HCT116 (cell line): ENCODE measurements around the gene CBFA2T2. TPM values are rescaled to one million over a fixed set of nuclear protein-coding genes. Genes with fewer than 3 reads are reported as not detected.

Experiments
- ATAC-seq: fragments of 200-7000 bp; cut with Tn5 transposase; 2 replicates; pipeline ENCODE4 v1.9.1; 2020; ENCODE audit warnings: mild to moderate bottlenecking, moderate library complexity
- BruUV-seq: library from RNA; stranded (reverse); fragments of 400-500 nt; replicated peaks from 2 replicates; lab custom pipeline; 2021; lab: Mats Ljungman, UMichigan
- CTCF ChIA-PET: fragments of 300-600 bp; sonication (Branson Sonifier 250); formaldehyde crosslinking; loops from one replicate; lab custom pipeline; 2021; ENCODE audit warnings: antibody characterized with exemption; lab: Charles Lee
- POLR2A ChIA-PET: fragments of 300-600, 350-600 bp; sonication (Branson Sonifier 250); formaldehyde crosslinking; loops from one replicate; lab custom pipeline; 2021; ENCODE audit warnings: antibody characterized with exemption; lab: Charles Lee
- RAD21 ChIA-PET, 2 experiments: fragments of 300-600 bp; sonication (Branson Sonifier 250); formaldehyde crosslinking; loops; one replicate each; lab custom pipeline; 2023; ENCODE audit warnings: low total read pairs in 2 of 2; ENCODE audit not compliant: uncharacterized antibody in 2 of 2, unreplicated experiment in 2 of 2, low non-redundant PET in 1 of 2; lab: Charles Lee
- DNase-seq: peaks from one replicate; pipeline ENCODE4 v3.0.0-alpha.2; 2010; ENCODE audit warnings: low read depth, low spot score
- H2AFZ ChIP-seq: fragments of 200-600 bp; shearing (Covaris generic), sonication (generic); 2 replicates; pipeline ENCODE4 v1.6.1; 2017; ENCODE audit warnings: low read depth, mixed run types, mixed read lengths, antibody characterized with exemption, low read length; ENCODE audit not compliant: poor library complexity, severe bottlenecking
- H3K27ac ChIP-seq: 2 replicates; pipeline ENCODE4 v1.5.1; 2012; ENCODE audit warnings: low read depth, low read length
- H3K27me3 ChIP-seq: fragments of 200-600 bp; sonication (generic); 2 replicates; pipeline ENCODE4 v1.6.1; 2016; ENCODE audit warnings: mixed run types, low read length, mixed read lengths; ENCODE audit not compliant: insufficient read depth
- H3K36me3 ChIP-seq, 2 experiments: fragments of 200-500 bp in 1 of 2; fragments of 200-600 bp in 1 of 2; sonication (Bioruptor generic) in 1 of 2; sonication (generic) in 1 of 2; 2 replicates each; pipeline versions ENCODE4 v1.5.1 to v1.6.1; 2014 to 2016; ENCODE audit warnings: low read length in 2 of 2, inconsistent platforms in 1 of 2, mixed read lengths in 1 of 2, mixed run types in 1 of 2; ENCODE audit not compliant: insufficient read depth in 2 of 2, control insufficient read depth in 1 of 2
- H3K4me1 ChIP-seq, 2 experiments: fragments of 200-600 bp in 1 of 2; sonication (generic) in 1 of 2; 2 replicates each; pipeline versions ENCODE4 v1.5.1 to v1.6.1; 2012 to 2017; ENCODE audit warnings: low read length in 2 of 2, inconsistent platforms in 1 of 2, mild to moderate bottlenecking in 1 of 2, mixed read lengths in 1 of 2, mixed run types in 1 of 2, moderate library complexity in 1 of 2; ENCODE audit not compliant: insufficient read depth in 2 of 2, control insufficient read depth in 1 of 2
- H3K4me2 ChIP-seq: fragments of 200-600 bp; sonication (generic); 2 replicates; pipeline ENCODE4 v1.6.1; 2017; ENCODE audit warnings: mixed run types, low read length, mixed read lengths
- H3K4me3 ChIP-seq, 2 experiments: fragments of 200-600 bp in 1 of 2; sonication (generic) in 1 of 2; replicated peaks in 1 of 2; 2 replicates each; pipeline ENCODE4 v1.5.1; 2011 to 2016; ENCODE audit warnings: low read length in 2 of 2, control low read depth in 1 of 2, low read depth in 1 of 2, mild to moderate bottlenecking in 1 of 2, mixed read lengths in 1 of 2, mixed run types in 1 of 2
- H3K79me2 ChIP-seq: fragments of 200-600 bp; sonication (generic); 2 replicates; pipeline ENCODE4 v1.6.1; 2017; ENCODE audit warnings: mild to moderate bottlenecking, mixed run types, low read length, moderate library complexity, mixed read lengths; ENCODE audit not compliant: insufficient read depth
- H3K9ac ChIP-seq: fragments of 200-600 bp; sonication (generic); 2 replicates; pipeline ENCODE4 v1.6.1; 2016; ENCODE audit warnings: low read length, mixed read lengths
- H3K9me2 ChIP-seq: fragments of 200-600 bp; sonication (generic), shearing (Covaris generic); 2 replicates; pipeline ENCODE4 v1.6.1; 2017; ENCODE audit warnings: mixed run types, mild to moderate bottlenecking, moderate library complexity; ENCODE audit not compliant: insufficient read depth
- H3K9me3 ChIP-seq, 2 experiments: fragments of 200-500 bp in 1 of 2; fragments of 200-600 bp in 1 of 2; sonication (Bioruptor generic) in 1 of 2; sonication (generic) in 1 of 2; 2 replicates each; pipeline ENCODE4 v1.6.1; 2014 to 2017; ENCODE audit warnings: low read length in 2 of 2, mixed read lengths in 2 of 2, inconsistent platforms in 1 of 2, low read depth in 1 of 2, mild to moderate bottlenecking in 1 of 2, mixed run types in 1 of 2, moderate library complexity in 1 of 2; ENCODE audit not compliant: control insufficient read depth in 1 of 2, insufficient read depth in 1 of 2
- H4K20me1 ChIP-seq: fragments of 200-600 bp; sonication (generic), shearing (Covaris generic); 2 replicates; pipeline ENCODE4 v1.6.1; 2017; ENCODE audit warnings: mixed run types, mild to moderate bottlenecking, moderate library complexity; ENCODE audit not compliant: insufficient read depth
- CBX3 ChIP-seq: IDR thresholded peaks from 2 replicates; pipeline ENCODE4 v1.6.1; 2012; ENCODE audit warnings: low read depth
- CEBPB ChIP-seq: IDR thresholded peaks from 2 replicates; pipeline ENCODE4 v1.6.1; 2012; ENCODE audit warnings: low read depth
- EGR1 ChIP-seq: IDR thresholded peaks from 2 replicates; pipeline ENCODE4 v1.6.1; 2012; ENCODE audit warnings: low read depth
- ELF1 ChIP-seq: IDR thresholded peaks from 2 replicates; pipeline ENCODE4 v1.6.1; 2012; ENCODE audit warnings: low read depth, borderline replicate concordance
- EZH2 ChIP-seq: fragments of 200-600 bp; sonication (generic); IDR thresholded peaks from 2 replicates; pipeline ENCODE4 v1.6.1; 2017; ENCODE audit warnings: antibody characterized with exemption, mixed run types
- EZH2phosphoT487 ChIP-seq: fragments of 200-600 bp; IDR thresholded peaks from 2 replicates; pipeline ENCODE4 v1.6.1; 2018; ENCODE audit warnings: antibody characterized with exemption, borderline replicate concordance
- FOSL1 ChIP-seq: IDR thresholded peaks from 2 replicates; pipeline ENCODE4 v1.6.1; 2012; ENCODE audit warnings: low read depth
- JUND ChIP-seq: IDR thresholded peaks from 2 replicates; pipeline ENCODE4 v1.6.1; 2012
- POLR2A ChIP-seq: IDR thresholded peaks from 2 replicates; pipeline ENCODE4 v1.7.0; 2011; ENCODE audit warnings: borderline replicate concordance; ENCODE audit not compliant: insufficient read depth, insufficient read length; ENCODE audit errors: extremely low read depth
- POLR2AphosphoS5 ChIP-seq: IDR thresholded peaks from 2 replicates; pipeline ENCODE4 v1.6.1; 2011; ENCODE audit warnings: mild to moderate bottlenecking, low read depth, low read length, moderate library complexity
- SP1 ChIP-seq: IDR thresholded peaks from 2 replicates; pipeline ENCODE4 v1.6.1; 2012; ENCODE audit warnings: low read depth
- TCF7L2 ChIP-seq: IDR thresholded peaks from 2 replicates; pipeline ENCODE4 v1.7.0; 2011; ENCODE audit warnings: borderline replicate concordance, inconsistent platforms; ENCODE audit not compliant: insufficient read depth, insufficient read length; ENCODE audit errors: extremely low read depth
- YY1 ChIP-seq: IDR thresholded peaks from 2 replicates; pipeline ENCODE4 v1.6.1; 2011; ENCODE audit warnings: low read length, low read depth, moderate library complexity, mild to moderate bottlenecking; ENCODE audit not compliant: insufficient replicate concordance; ENCODE audit errors: extremely low read depth
- ZFX ChIP-seq: fragments of 450-650 bp; IDR thresholded peaks from 2 replicates; pipeline ENCODE4 v1.6.1; 2017
- ZNF274 ChIP-seq: fragments of 200-500 bp; sonication (Bioruptor generic); IDR thresholded peaks from 2 replicates; pipeline ENCODE4 v1.6.1; 2014; ENCODE audit warnings: mild to moderate bottlenecking, low read depth, low read length, inconsistent platforms
- intact Hi-C: fragments of 100-400 bp; cut with micrococcal nuclease; formaldehyde crosslinking; loops from 2 replicates; pipeline ENCODE4 v1.10.0; 2022
- total RNA-seq: library from RNA; stranded (reverse); gene quantifications from one replicate; pipeline ENCODE4 v1.2.1, GENCODE V29; 2021; ENCODE audit not compliant: unreplicated experiment
- TF ChIP-seq, protein P1 (sequence below): IDR thresholded peaks from 2 replicates; pipeline ENCODE4 v1.6.1; 2011; ENCODE audit warnings: mild to moderate bottlenecking, low read length, moderate library complexity; ENCODE audit not compliant: insufficient replicate concordance; ENCODE audit errors: extremely low read depth
- TF ChIP-seq, protein P2 (sequence below): IDR thresholded peaks from 2 replicates; pipeline ENCODE4 v1.6.1; 2012
- TF ChIP-seq, protein P3 (sequence below): IDR thresholded peaks from 2 replicates; pipeline ENCODE4 v1.6.1; 2012
- TF ChIP-seq, protein P4 (sequence below), 3 experiments: fragments of 200-600 bp in 1 of 3; sonication (generic) in 1 of 3; IDR thresholded peaks in 2 of 3; conservative IDR thresholded peaks in 1 of 3; 2 replicates each; pipeline ENCODE4 v1.5.1; 2012 to 2017; ENCODE audit warnings: low read depth in 2 of 3, low read length in 2 of 3, antibody characterized with exemption in 1 of 3, borderline replicate concordance in 1 of 3, control low read depth in 1 of 3, mild to moderate bottlenecking in 1 of 3, mixed read lengths in 1 of 3, mixed run types in 1 of 3, moderate library complexity in 1 of 3; ENCODE audit not compliant: insufficient read depth in 1 of 3
- TF ChIP-seq, protein P5 (sequence below): IDR thresholded peaks from 2 replicates; pipeline ENCODE4 v1.6.1; 2012; ENCODE audit warnings: low read depth

Gene CBFA2T2
- total RNA-seq, 1 experiment from 2014 or later, result 8.0 TPM

DNA sequence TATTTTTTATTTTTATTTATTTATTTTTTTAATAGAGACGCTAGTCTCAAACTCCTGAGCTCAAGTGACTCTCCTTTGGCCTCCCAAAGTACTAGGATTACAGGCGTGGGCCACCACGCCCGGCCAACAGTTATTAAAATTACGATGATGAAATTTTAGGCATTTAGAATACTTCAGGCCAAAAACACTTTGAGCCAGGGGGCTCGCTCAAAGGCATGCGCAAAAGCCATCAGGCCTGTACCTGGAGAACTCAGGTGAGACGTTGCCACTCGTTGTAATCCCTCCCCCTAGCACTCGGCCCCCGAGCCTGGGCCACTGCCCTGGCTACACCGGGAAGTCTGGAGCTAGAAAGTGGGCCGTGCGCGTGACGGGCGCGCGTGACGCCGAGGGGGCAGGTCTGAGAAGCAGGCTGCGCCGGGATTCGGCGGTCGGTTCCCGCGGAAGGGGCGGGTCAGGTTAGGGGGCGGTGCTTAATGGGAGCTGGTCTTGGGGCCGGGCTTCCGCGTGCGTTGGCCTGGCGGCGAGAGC is 337 bp upstream of the CBFA2T2 start:
- Histone ChIP-seq H3K27ac (peak overlapping the region; percentile 58), H3K9me3 (no peaks in the 10 kb centered on the region), H3K4me3 (peak overlapping the region; percentile 48 to 63), H2AFZ (no peak overlapping the region), H4K20me1 (no peaks in the 10 kb centered on the region), H3K4me2 (peak overlapping the region; percentile 95), H3K9me2 (no peaks in the 10 kb centered on the region), H3K79me2 (peaks cover 12% of the 10 kb centered on the region), H3K36me3 (no peaks in the 10 kb centered on the region), H3K9ac (peak overlapping the region; percentile 79), H3K27me3 (no peaks in the 10 kb centered on the region), H3K4me1 (peaks cover 9 to 17% of the 10 kb centered on the region in 2 experiments)
- BruUV-seq, result TSS peak; percentile 97
- DNase-seq (peak; percentile 90), ATAC-seq (peak; percentile 95)
- CTCF ChIA-PET, result interaction anchor here (0.8 to 1.2 kb wide), 4 partner anchors 10 to 66 kb away, joined by 3 read pairs; no protein-coding TSS in a partner anchor
- RAD21 ChIA-PET, result no interaction called here
- POLR2A ChIA-PET, result interaction anchor here (0.6 to 1.5 kb wide), 7 partner anchors 10 to 231 kb away, joined by 3 to 12 read pairs (median 3); partner anchors contain the start of genes PXMP4 and SNTA1
- intact Hi-C loops, result no loop called here
- TF ChIP-seq, protein P1, sequence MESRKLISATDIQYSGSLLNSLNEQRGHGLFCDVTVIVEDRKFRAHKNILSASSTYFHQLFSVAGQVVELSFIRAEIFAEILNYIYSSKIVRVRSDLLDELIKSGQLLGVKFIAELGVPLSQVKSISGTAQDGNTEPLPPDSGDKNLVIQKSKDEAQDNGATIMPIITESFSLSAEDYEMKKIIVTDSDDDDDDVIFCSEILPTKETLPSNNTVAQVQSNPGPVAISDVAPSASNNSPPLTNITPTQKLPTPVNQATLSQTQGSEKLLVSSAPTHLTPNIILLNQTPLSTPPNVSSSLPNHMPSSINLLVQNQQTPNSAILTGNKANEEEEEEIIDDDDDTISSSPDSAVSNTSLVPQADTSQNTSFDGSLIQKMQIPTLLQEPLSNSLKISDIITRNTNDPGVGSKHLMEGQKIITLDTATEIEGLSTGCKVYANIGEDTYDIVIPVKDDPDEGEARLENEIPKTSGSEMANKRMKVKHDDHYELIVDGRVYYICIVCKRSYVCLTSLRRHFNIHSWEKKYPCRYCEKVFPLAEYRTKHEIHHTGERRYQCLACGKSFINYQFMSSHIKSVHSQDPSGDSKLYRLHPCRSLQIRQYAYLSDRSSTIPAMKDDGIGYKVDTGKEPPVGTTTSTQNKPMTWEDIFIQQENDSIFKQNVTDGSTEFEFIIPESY, result no peak
- TF ChIP-seq, protein P2, sequence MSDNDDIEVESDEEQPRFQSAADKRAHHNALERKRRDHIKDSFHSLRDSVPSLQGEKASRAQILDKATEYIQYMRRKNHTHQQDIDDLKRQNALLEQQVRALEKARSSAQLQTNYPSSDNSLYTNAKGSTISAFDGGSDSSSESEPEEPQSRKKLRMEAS, result peak; percentile 86
- no peak for TF ChIP-seq CBX3
- TF ChIP-seq ELF1, result peak; percentile 39; the same call in 1 of the 2 replicates
- TF ChIP-seq, protein P3, sequence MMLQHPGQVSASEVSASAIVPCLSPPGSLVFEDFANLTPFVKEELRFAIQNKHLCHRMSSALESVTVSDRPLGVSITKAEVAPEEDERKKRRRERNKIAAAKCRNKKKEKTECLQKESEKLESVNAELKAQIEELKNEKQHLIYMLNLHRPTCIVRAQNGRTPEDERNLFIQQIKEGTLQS, result no peak
- TF ChIP-seq ZFX, result no peak
- TF ChIP-seq POLR2AphosphoS5, result peak; percentile 95
- TF ChIP-seq, protein P4, sequence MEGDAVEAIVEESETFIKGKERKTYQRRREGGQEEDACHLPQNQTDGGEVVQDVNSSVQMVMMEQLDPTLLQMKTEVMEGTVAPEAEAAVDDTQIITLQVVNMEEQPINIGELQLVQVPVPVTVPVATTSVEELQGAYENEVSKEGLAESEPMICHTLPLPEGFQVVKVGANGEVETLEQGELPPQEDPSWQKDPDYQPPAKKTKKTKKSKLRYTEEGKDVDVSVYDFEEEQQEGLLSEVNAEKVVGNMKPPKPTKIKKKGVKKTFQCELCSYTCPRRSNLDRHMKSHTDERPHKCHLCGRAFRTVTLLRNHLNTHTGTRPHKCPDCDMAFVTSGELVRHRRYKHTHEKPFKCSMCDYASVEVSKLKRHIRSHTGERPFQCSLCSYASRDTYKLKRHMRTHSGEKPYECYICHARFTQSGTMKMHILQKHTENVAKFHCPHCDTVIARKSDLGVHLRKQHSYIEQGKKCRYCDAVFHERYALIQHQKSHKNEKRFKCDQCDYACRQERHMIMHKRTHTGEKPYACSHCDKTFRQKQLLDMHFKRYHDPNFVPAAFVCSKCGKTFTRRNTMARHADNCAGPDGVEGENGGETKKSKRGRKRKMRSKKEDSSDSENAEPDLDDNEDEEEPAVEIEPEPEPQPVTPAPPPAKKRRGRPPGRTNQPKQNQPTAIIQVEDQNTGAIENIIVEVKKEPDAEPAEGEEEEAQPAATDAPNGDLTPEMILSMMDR (IDR thresholded peaks at IDR 0.05 in 2 of 3, conservative IDR thresholded peaks at IDR 0.05 in 1 of 3; ENCODE audit: borderline replicate concordance in 1 of 3, insufficient read depth in 1 of 3, low read depth in 2 of 3, low read length in 2 of 3), result no peak
- TF ChIP-seq FOSL1, result no peak
- TF ChIP-seq YY1, result peak; percentile 27
- no peak for TF ChIP-seq EZH2
- TF ChIP-seq ZNF274, result no peak
- TF ChIP-seq, protein P5, sequence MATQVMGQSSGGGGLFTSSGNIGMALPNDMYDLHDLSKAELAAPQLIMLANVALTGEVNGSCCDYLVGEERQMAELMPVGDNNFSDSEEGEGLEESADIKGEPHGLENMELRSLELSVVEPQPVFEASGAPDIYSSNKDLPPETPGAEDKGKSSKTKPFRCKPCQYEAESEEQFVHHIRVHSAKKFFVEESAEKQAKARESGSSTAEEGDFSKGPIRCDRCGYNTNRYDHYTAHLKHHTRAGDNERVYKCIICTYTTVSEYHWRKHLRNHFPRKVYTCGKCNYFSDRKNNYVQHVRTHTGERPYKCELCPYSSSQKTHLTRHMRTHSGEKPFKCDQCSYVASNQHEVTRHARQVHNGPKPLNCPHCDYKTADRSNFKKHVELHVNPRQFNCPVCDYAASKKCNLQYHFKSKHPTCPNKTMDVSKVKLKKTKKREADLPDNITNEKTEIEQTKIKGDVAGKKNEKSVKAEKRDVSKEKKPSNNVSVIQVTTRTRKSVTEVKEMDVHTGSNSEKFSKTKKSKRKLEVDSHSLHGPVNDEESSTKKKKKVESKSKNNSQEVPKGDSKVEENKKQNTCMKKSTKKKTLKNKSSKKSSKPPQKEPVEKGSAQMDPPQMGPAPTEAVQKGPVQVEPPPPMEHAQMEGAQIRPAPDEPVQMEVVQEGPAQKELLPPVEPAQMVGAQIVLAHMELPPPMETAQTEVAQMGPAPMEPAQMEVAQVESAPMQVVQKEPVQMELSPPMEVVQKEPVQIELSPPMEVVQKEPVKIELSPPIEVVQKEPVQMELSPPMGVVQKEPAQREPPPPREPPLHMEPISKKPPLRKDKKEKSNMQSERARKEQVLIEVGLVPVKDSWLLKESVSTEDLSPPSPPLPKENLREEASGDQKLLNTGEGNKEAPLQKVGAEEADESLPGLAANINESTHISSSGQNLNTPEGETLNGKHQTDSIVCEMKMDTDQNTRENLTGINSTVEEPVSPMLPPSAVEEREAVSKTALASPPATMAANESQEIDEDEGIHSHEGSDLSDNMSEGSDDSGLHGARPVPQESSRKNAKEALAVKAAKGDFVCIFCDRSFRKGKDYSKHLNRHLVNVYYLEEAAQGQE, result no peak
- TF ChIP-seq POLR2A, result peak; percentile 78
- peak; percentile 62; the same call in 1 of the 2 replicates for TF ChIP-seq SP1
- TF ChIP-seq EGR1, result no peak
- no peak for TF ChIP-seq EZH2phosphoT487
- no peak for TF ChIP-seq CEBPB
- no peak for TF ChIP-seq JUND
- TF ChIP-seq TCF7L2, result no peak
